IPS-18c (cell line): Measurements from ENCODE around the gene SETD1B.
"Not testable (repeated sequence)": the region's sequence is repeated elsewhere in the genome, so short reads cannot be mapped to it uniquely, and the experiment has no call there.

Experiments used
- H3K4me3 ChIP-seq: 2 replicates; pipeline ENCODE4 v1.7.0; 2013; ENCODE audit warnings: low read depth, mild to moderate bottlenecking, low read length, moderate library complexity; ENCODE audit not compliant: insufficient read depth
- H3K9me3 ChIP-seq: one replicate; pipeline ENCODE4 v1.6.1; 2013; ENCODE audit warnings: mild to moderate bottlenecking, low read length, moderate library complexity; ENCODE audit not compliant: control insufficient read depth, insufficient read depth

The SETD1B gene

GRCh38 chr12:121857322-121858246, 53.8 kb downstream of the SETD1B start:
- no peaks in the 10 kb centered on the region for H3K9me3 ChIP-seq
- H3K4me3 ChIP-seq = no peak overlapping the region

GRCh38 chr12:121858318-121858661, 54.5 kb downstream of the SETD1B start:
- no peak overlapping the region for H3K4me3 ChIP-seq
- no peaks in the 10 kb centered on the region for H3K9me3 ChIP-seq

GRCh38 chr12:121858662-121859572, 55.1 kb downstream of the SETD1B start, which contains the start of gene HPD:
HPD (minus strand) TSS chr12:121858859; CDS start chr12:121858823, 36 bp downstream.
- Histone ChIP-seq H3K4me3 (no peak within 1 kb of the TSS), H3K9me3 (no peaks in the 10 kb centered on the region)

DNA sequence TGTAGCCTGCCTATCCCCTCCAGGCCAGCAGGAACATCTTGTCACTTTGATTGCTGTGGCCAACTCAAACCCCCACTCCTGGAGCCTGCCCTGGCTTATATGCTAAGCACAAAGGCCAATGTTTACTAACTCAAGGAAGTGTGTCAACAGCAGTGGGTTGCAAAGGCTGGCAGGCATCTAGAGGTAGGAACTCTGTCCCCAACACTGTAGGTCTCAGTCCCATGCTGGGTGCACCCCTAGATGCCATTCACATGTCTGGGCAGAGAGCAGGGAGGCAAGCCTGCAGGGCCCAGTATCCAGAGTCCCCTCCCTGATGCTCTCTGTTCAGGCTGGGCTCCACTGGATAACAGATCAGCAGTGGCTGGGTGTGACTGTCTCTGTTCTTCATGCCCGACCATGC, 56.4 kb downstream of the SETD1B start:
- H3K4me3 ChIP-seq = no peak overlapping the region

GRCh38 chr12:121860699-121861098, 56.9 kb downstream of the SETD1B start:
- not testable (repeated sequence) for H3K4me3 ChIP-seq, H3K9me3 ChIP-seq

More for the DNA sequence above, 56.4 kb downstream of the SETD1B start:
- H3K9me3 ChIP-seq = no peaks in the 10 kb centered on the region

GRCh38 chr12:121861636-121862254, 57.9 kb downstream of the SETD1B start:
- Histone ChIP-seq H3K4me3 (no peak overlapping the region), H3K9me3 (no peaks in the 10 kb centered on the region)

GRCh38 chr12:121866331-121866730, 62.5 kb downstream of the SETD1B start:
- H3K4me3 ChIP-seq = no peak overlapping the region
- H3K9me3 ChIP-seq = no peaks in the 10 kb centered on the region

DNA sequence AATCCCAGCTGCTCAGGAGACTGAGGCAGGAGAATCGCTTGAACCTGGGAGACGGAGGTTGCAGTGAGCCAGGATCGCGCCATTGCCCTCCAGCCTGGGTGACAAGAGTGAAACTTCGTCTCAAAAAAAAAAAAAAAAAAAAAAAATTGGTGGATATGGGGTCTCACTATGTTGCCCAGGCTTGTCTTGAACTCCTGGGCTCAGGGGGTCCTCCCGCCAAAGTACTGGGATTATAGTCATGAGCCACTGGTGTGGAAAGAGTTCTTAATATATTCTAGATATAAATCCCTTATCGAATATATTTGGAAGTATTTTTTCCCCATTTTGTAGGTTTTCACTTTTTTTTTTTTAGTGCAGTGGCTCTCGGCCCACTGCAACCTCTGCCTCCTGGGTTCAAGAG, 65.4 kb downstream of the SETD1B start:
- not testable (repeated sequence) for H3K4me3 ChIP-seq, H3K9me3 ChIP-seq

DNA sequence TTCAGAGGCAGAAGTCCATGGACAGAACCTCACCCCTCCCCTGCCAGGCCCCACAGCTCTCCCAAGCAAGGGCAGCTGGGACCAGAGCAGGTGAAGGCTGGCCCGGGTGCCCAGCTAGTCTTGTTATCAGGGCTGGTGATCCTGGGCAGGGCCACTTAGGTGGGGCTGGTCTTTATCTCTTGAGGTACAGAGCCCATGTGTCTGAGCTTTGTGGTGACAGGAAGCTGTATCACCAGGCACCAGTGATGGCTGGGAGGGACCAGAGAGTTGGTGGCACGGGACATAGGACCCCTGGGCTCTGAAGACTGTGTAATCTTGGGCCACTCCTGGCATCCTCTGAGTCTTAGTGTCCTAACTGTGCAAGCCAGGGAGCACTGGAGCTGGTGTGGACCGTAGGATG, 67.7 kb downstream of the SETD1B start:
- H3K9me3 ChIP-seq = no peaks in the 10 kb centered on the region
- H3K4me3 ChIP-seq = no peak overlapping the region

GRCh38 chr12:121872546-121873215, 68.9 kb downstream of the SETD1B start:
- Histone ChIP-seq H3K4me3 (no peak overlapping the region), H3K9me3 (no peaks in the 10 kb centered on the region)

DNA sequence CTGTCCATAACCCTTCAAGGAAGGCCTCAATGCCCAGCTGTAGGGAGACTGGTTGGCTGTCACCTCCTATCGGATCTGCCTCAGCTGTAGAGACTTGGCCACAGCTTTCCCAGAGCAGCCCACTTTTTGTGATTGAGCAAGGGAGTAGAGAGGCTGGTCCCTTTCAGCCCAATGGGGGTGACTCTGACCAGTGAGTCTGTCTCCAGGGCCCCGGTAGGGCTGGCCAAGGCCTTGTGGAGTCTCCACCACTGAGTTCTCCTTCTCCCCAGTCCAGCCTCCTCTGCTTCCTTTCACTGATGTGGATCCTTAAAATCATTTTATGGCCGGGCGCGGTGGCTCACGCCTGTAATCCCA, 69.4 kb downstream of the SETD1B start:
- no peak overlapping the region for H3K4me3 ChIP-seq
- H3K9me3 ChIP-seq = no peaks in the 10 kb centered on the region

GRCh38 chr12:121874071-121874470, 70.3 kb downstream of the SETD1B start:
- H3K9me3 ChIP-seq = no peaks in the 10 kb centered on the region
- H3K4me3 ChIP-seq = no peak overlapping the region

- H3K9me3 ChIP-seq = no peaks in the 10 kb centered on the region
- no peak overlapping the region for H3K4me3 ChIP-seq
These were observed 71.8 kb downstream of the SETD1B start for GRCh38 chr12:121875582-121875981.

GRCh38 chr12:121876080-121876447, 72.3 kb downstream of the SETD1B start:
- not testable (repeated sequence) for H3K4me3 ChIP-seq, H3K9me3 ChIP-seq
